ENCODE measurements around the gene DNAJB8.

DNA sequence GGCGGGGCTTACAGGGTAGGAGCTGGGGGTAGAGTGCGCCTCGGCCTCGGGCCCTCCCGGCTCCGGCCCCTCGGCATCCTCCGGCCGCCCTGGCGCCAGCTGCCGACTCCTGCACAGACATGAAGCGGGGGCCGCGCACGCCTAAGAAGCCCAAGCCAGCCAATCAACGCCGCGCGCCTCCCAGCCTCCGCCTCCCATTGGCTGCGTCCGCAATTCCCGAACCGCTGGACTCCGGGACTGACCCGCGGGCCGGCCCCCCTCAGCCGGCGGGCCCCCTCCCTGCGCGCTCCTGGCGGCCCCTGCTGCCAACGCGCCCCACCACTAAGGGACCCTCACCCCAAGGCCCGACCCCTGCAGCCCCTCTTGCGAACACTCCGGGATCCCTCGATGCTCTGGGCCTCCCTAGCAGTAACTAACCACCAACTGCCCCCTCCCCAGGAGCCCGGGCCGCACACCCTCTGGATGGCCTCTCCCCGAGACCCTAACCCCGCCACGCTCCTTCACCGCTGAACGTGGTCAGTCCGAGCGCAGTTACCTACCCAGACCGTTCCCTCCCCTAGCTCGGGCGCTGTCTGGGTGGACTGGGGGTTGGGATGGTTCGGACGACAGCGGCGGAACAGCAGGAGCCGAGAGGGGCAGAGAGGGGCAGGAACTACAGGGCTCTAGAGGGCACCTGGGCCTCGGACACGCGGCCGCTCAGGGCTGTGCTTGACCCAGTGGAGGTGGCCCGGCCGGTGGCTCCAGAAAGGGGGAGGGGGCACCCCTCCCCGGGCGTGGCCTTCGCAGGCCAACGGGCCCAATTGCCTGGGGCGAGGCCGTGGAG, 21.3 kb upstream of the DNAJB8 start:
- TF ChIP-seq, protein P1, sequence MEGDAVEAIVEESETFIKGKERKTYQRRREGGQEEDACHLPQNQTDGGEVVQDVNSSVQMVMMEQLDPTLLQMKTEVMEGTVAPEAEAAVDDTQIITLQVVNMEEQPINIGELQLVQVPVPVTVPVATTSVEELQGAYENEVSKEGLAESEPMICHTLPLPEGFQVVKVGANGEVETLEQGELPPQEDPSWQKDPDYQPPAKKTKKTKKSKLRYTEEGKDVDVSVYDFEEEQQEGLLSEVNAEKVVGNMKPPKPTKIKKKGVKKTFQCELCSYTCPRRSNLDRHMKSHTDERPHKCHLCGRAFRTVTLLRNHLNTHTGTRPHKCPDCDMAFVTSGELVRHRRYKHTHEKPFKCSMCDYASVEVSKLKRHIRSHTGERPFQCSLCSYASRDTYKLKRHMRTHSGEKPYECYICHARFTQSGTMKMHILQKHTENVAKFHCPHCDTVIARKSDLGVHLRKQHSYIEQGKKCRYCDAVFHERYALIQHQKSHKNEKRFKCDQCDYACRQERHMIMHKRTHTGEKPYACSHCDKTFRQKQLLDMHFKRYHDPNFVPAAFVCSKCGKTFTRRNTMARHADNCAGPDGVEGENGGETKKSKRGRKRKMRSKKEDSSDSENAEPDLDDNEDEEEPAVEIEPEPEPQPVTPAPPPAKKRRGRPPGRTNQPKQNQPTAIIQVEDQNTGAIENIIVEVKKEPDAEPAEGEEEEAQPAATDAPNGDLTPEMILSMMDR (conservative IDR thresholded peaks at IDR 0.05; ENCODE audit: low read depth, low read length) = no peak
- TF ChIP-seq EZH2 (IDR thresholded peaks at IDR 0.05; ENCODE audit: low read length, unreplicated experiment) (no peak), EZH2phosphoT487 (IDR thresholded peaks at IDR 0.05; ENCODE audit: borderline replicate concordance, low read length) (no peak)

All from PC-3 (cell line).